Stimulated activated CD4-positive, alpha-beta T cell treated with anti-CD3 and anti-CD28 coated beads, Interleukin-1b, Interleukin-23, amount 100 ng/mL, for 48 hours (primary cell): ENCODE results near the gene E2F1.
A peak's percentile ranks its signal among the peaks of the same experiment; 100 is the strongest.

Source experiments
- DNase-seq: peaks from one replicate; pipeline ENCODE4 v3.0.0-alpha.2; 2020

Gene E2F1, protein sequence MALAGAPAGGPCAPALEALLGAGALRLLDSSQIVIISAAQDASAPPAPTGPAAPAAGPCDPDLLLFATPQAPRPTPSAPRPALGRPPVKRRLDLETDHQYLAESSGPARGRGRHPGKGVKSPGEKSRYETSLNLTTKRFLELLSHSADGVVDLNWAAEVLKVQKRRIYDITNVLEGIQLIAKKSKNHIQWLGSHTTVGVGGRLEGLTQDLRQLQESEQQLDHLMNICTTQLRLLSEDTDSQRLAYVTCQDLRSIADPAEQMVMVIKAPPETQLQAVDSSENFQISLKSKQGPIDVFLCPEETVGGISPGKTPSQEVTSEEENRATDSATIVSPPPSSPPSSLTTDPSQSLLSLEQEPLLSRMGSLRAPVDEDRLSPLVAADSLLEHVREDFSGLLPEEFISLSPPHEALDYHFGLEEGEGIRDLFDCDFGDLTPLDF

DNA sequence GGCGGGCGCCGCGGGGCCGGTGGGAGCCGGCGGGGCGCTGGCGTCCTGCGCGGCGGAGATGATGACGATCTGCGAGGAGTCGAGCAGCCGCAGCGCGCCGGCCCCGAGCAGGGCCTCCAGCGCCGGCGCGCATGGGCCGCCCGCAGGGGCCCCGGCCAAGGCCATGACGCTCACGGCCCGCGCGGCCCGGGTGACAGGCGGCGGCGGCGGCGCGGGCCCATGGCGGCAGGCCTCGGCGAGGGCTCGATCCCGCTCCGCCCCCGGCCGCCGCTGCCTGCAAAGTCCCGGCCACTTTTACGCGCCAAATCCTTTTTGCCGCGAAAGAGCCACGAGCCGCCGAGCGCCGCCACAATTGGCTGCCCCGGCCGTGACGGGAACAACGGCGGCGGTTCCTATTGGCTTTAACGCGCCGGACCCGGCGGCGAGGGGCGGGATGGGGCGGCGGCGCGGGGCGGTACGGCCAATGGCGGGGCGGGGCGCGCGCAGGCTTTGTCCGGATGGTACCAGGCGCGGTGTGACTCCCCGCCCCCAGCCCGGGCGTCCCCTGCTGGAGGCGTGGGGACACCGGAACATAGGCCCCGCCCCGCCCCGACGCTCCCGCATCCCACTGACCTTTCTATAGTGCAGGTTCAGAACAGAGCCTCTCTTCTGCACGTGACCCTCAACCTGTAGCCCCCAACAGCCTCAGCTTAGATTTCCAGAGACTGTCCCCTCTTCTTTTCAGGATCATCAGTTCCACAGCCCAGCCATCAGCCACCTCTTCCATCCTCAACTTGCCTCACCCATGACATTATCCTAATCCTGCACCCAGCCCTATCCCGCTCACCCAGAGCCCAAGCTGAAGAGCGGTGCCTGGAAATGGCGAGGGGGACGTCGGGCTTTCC, at the start of gene E2F1:
Gene E2F1 (minus strand): TSS at position 286 of the 884 bp plus-strand sequence. CDS start 121 bp downstream, at position 165.
- DNase-seq = peak; percentile 95

- DNase-seq = no peak
These were observed 47.7 kb upstream of the E2F1 start for GRCh38 chr20:33733654-33734576.

- no peak for DNase-seq
These were observed 46.2 kb upstream of the E2F1 start for GRCh38 chr20:33732166-33732970.

GRCh38 chr20:33731693-33732165, 45.5 kb upstream of the E2F1 start, which contains the start of gene ZNF341:
Gene ZNF341 (plus strand): TSS chr20:33731996. CDS start chr20:33732022, 26 bp downstream.
- DNase-seq = peak; percentile 91

GRCh38 chr20:33730946-33731692, 44.9 kb upstream of the E2F1 start:
- no peak for DNase-seq

DNA sequence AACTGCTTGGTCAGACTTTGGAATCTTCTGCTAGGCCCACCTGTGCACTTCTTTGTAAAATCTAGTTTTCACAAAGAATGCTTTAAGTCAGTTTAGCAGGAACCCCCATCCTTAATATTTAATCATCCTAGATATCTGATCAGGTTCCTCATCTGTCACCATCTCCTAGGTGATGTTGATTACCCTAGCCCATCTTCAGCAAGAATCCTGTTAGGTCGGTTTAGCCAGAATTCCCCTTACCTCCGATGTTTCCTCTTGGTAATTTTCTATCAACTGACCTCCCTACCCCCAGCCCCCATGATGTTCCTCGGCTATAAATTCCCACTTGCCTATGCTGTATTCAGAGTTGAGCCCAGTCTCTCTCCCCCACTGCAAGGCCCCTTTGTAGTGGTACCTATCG, 42.9 kb upstream of the E2F1 start:
- no peak for DNase-seq

GRCh38 chr20:33728463-33728862, 42.3 kb upstream of the E2F1 start:
- DNase-seq = no peak

- DNase-seq = no peak
These were observed 41.6 kb upstream of the E2F1 start for GRCh38 chr20:33727806-33728205.

- no peak for DNase-seq
These were observed 40.9 kb upstream of the E2F1 start for GRCh38 chr20:33727115-33727479.

DNA sequence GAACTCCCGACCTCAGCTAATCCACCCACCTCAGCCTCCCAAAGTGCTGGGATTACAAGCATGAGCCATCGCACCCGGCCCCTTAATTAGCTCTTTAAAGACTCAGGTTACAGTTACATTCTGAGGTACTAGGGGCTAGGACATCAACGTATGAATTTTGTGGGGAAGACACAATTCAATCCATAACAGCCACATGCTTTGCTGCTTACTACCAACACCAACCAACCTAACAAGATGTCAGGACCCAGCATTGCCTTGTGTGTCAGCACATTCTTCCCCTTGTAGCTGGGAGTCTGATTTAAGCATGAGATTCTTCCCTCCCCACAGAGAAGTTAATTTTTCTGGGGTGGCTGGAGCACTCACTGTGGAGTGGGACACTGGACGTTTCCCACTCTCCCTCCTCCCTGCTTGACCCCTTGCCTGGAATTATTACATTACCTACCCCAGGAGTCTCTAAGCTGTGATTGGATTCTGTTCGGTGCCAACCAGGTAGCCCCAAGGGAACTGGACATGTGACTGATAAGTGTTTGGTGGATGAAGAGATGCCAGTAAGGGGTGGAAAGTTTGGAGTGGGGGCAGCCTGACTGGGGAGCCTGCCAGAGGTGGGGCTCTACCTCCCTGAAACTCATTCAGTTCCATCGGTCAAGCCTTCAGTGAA, 39.6 kb upstream of the E2F1 start:
- DNase-seq = no peak

- no peak for DNase-seq
These were observed 38.4 kb upstream of the E2F1 start for GRCh38 chr20:33724439-33725094.

- DNase-seq = no peak
These were observed 35.4 kb upstream of the E2F1 start for GRCh38 chr20:33721391-33722140.

- peak; percentile 90 for DNase-seq
These were observed 34.0 kb upstream of the E2F1 start, which contains the start of gene PXMP4 for GRCh38 chr20:33719989-33720709. Gene PXMP4 (minus strand): TSS chr20:33720310. CDS start chr20:33720207, 103 bp downstream.

- peak; percentile 8 for DNase-seq
These were observed 33.2 kb upstream of the E2F1 start for GRCh38 chr20:33719277-33719988.

- DNase-seq = no peak
These were observed 30.3 kb upstream of the E2F1 start for GRCh38 chr20:33716498-33716897.

DNA sequence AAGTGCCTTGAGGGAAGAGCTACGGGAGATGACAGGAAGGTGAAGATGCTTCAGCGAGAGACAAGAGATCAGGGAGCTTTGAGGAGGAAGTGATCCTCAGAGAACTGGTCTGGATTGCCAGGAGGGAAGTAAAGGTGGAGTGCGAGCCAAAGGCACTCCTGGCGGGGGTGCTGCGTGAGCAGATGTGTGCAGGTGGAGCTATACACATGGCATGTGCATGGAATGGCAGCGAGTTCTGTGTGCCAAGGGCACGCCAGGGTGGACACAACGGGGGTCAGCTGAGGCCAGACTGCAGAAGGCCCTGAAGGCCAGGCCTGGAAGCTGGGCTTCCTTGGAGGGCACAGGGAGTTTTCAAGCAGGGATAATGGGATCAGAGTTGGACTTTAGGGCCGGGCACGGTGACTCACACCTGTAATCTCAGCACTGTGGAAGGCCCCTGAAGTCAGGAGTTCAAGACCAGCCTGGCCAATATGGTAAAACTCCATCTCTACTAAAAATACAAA, 27.7 kb upstream of the E2F1 start:
- no peak for DNase-seq

DNA sequence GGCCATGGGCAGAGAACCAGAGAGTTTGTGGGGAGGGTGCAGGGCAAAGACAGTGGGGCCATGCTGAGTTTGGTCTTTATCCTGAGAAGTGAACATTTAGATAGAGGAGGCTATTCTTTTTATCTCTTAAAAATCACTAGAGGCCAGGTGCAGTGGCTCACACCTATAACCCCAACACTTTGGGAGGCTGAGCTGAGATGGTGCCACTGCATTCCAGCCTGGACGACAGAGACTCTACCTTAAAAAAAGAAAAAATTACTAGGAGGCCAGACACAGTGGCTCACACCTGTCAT, 25.2 kb upstream of the E2F1 start:
- no peak for DNase-seq
